Measurements from ENCODE around the gene GLRX5. TPM values are rescaled to one million over a fixed set of nuclear protein-coding genes. Genes with fewer than 3 reads are reported as not detected.

The GLRX5 gene
- total RNA-seq, 1 donor from 2014 or later: 74.1 TPM

- Histone ChIP-seq H3K27ac (ENCODE audit: low read depth, low read length) (no peak overlapping the region), H3K4me3 (ENCODE audit: low read length in 3 of 3) (no peak overlapping the region), H3K27me3 (ENCODE audit: control insufficient read depth in 3 of 3, insufficient read depth in 3 of 3, low read length in 3 of 3) (no peaks in the 10 kb centered on the region), H3K4me1 (ENCODE audit: control insufficient read depth in 3 of 3, insufficient read depth in 3 of 3, low read length in 3 of 3) (peaks cover 50 to 62% (median 51%) of the 10 kb centered on the region in 3 donors), H3K9ac (ENCODE audit: low read depth in 1 of 3, low read length in 3 of 3) (peak overlapping the region in 2 of 3 donors; percentile 34 to 87), H3K9me3 (ENCODE audit: control insufficient read depth in 3 of 3, low read length in 3 of 3) (no peaks in the 10 kb centered on the region), H3K36me3 (ENCODE audit: control insufficient read depth in 3 of 3, insufficient read depth in 3 of 3, low read length in 3 of 3) (peaks cover 0 to 3% (median 3%) of the 10 kb centered on the region in 3 donors)
Measured at GRCh38 chr14:95531969-95532368, 2.9 kb upstream of the GLRX5 start.

GRCh38 chr14:95533391-95533821 is 1.4 kb upstream of the GLRX5 start:
- Histone ChIP-seq H3K4me1 (ENCODE audit: control insufficient read depth in 3 of 3, insufficient read depth in 3 of 3, low read length in 3 of 3) (peaks cover 58 to 65% (median 61%) of the 10 kb centered on the region in 3 donors), H3K9me3 (ENCODE audit: control insufficient read depth in 3 of 3, low read length in 3 of 3) (no peaks in the 10 kb centered on the region), H3K27me3 (ENCODE audit: control insufficient read depth in 3 of 3, insufficient read depth in 3 of 3, low read length in 3 of 3) (no peaks in the 10 kb centered on the region), H3K36me3 (ENCODE audit: control insufficient read depth in 3 of 3, insufficient read depth in 3 of 3, low read length in 3 of 3) (peaks cover 0 to 3% (median 3%) of the 10 kb centered on the region in 3 donors), H3K27ac (ENCODE audit: low read depth, low read length) (peak overlapping the region; percentile 77), H3K9ac (ENCODE audit: low read depth in 1 of 3, low read length in 3 of 3) (peak overlapping the region; percentile 73 to 87 (median 83)), H3K4me3 (ENCODE audit: low read length in 3 of 3) (peak overlapping the region; percentile 76 to 87 (median 85))

GRCh38 chr14:95533822-95534221 is 1.0 kb upstream of the GLRX5 start:
- peak overlapping the region; percentile 73 to 87 (median 83) for H3K9ac ChIP-seq (ENCODE audit: low read depth in 1 of 3, low read length in 3 of 3)
- no peaks in the 10 kb centered on the region for H3K27me3 ChIP-seq (ENCODE audit: control insufficient read depth in 3 of 3, insufficient read depth in 3 of 3, low read length in 3 of 3)
- peak overlapping the region; percentile 77 for H3K27ac ChIP-seq (ENCODE audit: low read depth, low read length)
- H3K36me3 ChIP-seq (ENCODE audit: control insufficient read depth in 3 of 3, insufficient read depth in 3 of 3, low read length in 3 of 3): peaks cover 0 to 3% (median 3%) of the 10 kb centered on the region in 3 donors
- H3K9me3 ChIP-seq (ENCODE audit: control insufficient read depth in 3 of 3, low read length in 3 of 3): no peaks in the 10 kb centered on the region
- peaks cover 62 to 69% (median 65%) of the 10 kb centered on the region in 3 donors for H3K4me1 ChIP-seq (ENCODE audit: control insufficient read depth in 3 of 3, insufficient read depth in 3 of 3, low read length in 3 of 3)
- peak overlapping the region; percentile 76 to 87 (median 85) for H3K4me3 ChIP-seq (ENCODE audit: low read length in 3 of 3)

GRCh38 chr14:95535226-95536021 is 574 bp downstream of the GLRX5 start:
- H3K9me3 ChIP-seq (ENCODE audit: control insufficient read depth in 3 of 3, low read length in 3 of 3): no peaks in the 10 kb centered on the region
- peaks cover 62 to 73% (median 67%) of the 10 kb centered on the region in 3 donors for H3K4me1 ChIP-seq (ENCODE audit: control insufficient read depth in 3 of 3, insufficient read depth in 3 of 3, low read length in 3 of 3)
- peak overlapping the region; percentile 74 for H3K27ac ChIP-seq (ENCODE audit: low read depth, low read length)
- peaks cover 0 to 3% (median 1%) of the 10 kb centered on the region in 3 donors for H3K36me3 ChIP-seq (ENCODE audit: control insufficient read depth in 3 of 3, insufficient read depth in 3 of 3, low read length in 3 of 3)
- H3K9ac ChIP-seq (ENCODE audit: low read depth in 1 of 3, low read length in 3 of 3): peak overlapping the region; percentile 88 to 96 (median 94)
- H3K27me3 ChIP-seq (ENCODE audit: control insufficient read depth in 3 of 3, insufficient read depth in 3 of 3, low read length in 3 of 3): no peaks in the 10 kb centered on the region
- H3K4me3 ChIP-seq (ENCODE audit: low read length in 3 of 3): peak overlapping the region; percentile 91 to 96 (median 93)

GRCh38 chr14:95536036-95536593 is 1.3 kb downstream of the GLRX5 start:
- H3K36me3 ChIP-seq (ENCODE audit: control insufficient read depth in 3 of 3, insufficient read depth in 3 of 3, low read length in 3 of 3): no peaks in the 10 kb centered on the region
- peak overlapping the region; percentile 88 to 96 (median 94) for H3K9ac ChIP-seq (ENCODE audit: low read depth in 1 of 3, low read length in 3 of 3)
- H3K27ac ChIP-seq (ENCODE audit: low read depth, low read length): peak overlapping the region; percentile 74
- peaks cover 60 to 66% (median 62%) of the 10 kb centered on the region in 3 donors for H3K4me1 ChIP-seq (ENCODE audit: control insufficient read depth in 3 of 3, insufficient read depth in 3 of 3, low read length in 3 of 3)
- H3K27me3 ChIP-seq (ENCODE audit: control insufficient read depth in 3 of 3, insufficient read depth in 3 of 3, low read length in 3 of 3): no peaks in the 10 kb centered on the region
- peak overlapping the region; percentile 91 to 96 (median 93) for H3K4me3 ChIP-seq (ENCODE audit: low read length in 3 of 3)
- no peaks in the 10 kb centered on the region for H3K9me3 ChIP-seq (ENCODE audit: control insufficient read depth in 3 of 3, low read length in 3 of 3)

DNA sequence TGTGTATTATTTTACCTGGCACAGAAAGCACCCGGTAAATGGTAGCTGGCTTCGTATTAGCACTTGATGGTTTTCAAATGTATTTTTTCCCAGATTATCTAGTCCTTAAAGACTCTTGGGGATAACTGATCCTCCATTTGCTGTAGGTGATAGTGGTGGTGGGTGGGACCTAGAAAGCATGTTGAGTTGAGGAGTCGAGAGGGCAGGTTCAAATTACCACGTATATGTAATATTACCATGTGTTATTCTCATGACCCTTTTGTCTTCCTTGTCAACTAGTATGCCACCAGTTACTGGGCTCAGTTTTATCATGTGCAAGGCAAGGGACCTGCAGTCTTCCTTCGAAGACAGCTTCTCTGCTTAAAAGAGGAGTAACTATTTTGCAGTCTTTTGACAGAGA is 1.8 kb downstream of the GLRX5 start:
- H3K4me3 ChIP-seq (ENCODE audit: low read length in 3 of 3): peak overlapping the region; percentile 91 to 96 (median 93)
- H3K9me3 ChIP-seq (ENCODE audit: control insufficient read depth in 3 of 3, low read length in 3 of 3): no peaks in the 10 kb centered on the region
- H3K4me1 ChIP-seq (ENCODE audit: control insufficient read depth in 3 of 3, insufficient read depth in 3 of 3, low read length in 3 of 3): peaks cover 57 to 61% (median 59%) of the 10 kb centered on the region in 3 donors
- H3K9ac ChIP-seq (ENCODE audit: low read depth in 1 of 3, low read length in 3 of 3): peak overlapping the region; percentile 88 to 96 (median 94)
- H3K27me3 ChIP-seq (ENCODE audit: control insufficient read depth in 3 of 3, insufficient read depth in 3 of 3, low read length in 3 of 3): no peaks in the 10 kb centered on the region
- no peaks in the 10 kb centered on the region for H3K36me3 ChIP-seq (ENCODE audit: control insufficient read depth in 3 of 3, insufficient read depth in 3 of 3, low read length in 3 of 3)
- peak overlapping the region; percentile 74 for H3K27ac ChIP-seq (ENCODE audit: low read depth, low read length)

- no peaks in the 10 kb centered on the region for H3K36me3 ChIP-seq (ENCODE audit: control insufficient read depth in 3 of 3, insufficient read depth in 3 of 3, low read length in 3 of 3)
- H3K27me3 ChIP-seq (ENCODE audit: control insufficient read depth in 3 of 3, insufficient read depth in 3 of 3, low read length in 3 of 3): no peaks in the 10 kb centered on the region
- H3K4me1 ChIP-seq (ENCODE audit: control insufficient read depth in 3 of 3, insufficient read depth in 3 of 3, low read length in 3 of 3): peaks cover 51 to 54% (median 54%) of the 10 kb centered on the region in 3 donors
- H3K9me3 ChIP-seq (ENCODE audit: control insufficient read depth in 3 of 3, low read length in 3 of 3): no peaks in the 10 kb centered on the region
- H3K9ac ChIP-seq (ENCODE audit: low read depth in 1 of 3, low read length in 3 of 3): peak overlapping the region in 2 of 3 donors; percentile 44 to 96
- peak overlapping the region; percentile 74 for H3K27ac ChIP-seq (ENCODE audit: low read depth, low read length)
- peak overlapping the region; percentile 34 to 96 (median 93) for H3K4me3 ChIP-seq (ENCODE audit: low read length in 3 of 3)
Measured at GRCh38 chr14:95537298-95538089, 2.6 kb downstream of the GLRX5 start.

GRCh38 chr14:95538801-95539509 is 4.1 kb downstream of the GLRX5 start:
- Histone ChIP-seq H3K4me3 (ENCODE audit: low read length in 3 of 3) (peak overlapping the region in 1 of 3 donors; percentile 1), H3K9me3 (ENCODE audit: control insufficient read depth in 3 of 3, low read length in 3 of 3) (no peaks in the 10 kb centered on the region), H3K4me1 (ENCODE audit: control insufficient read depth in 3 of 3, insufficient read depth in 3 of 3, low read length in 3 of 3) (peaks cover 37 to 43% (median 40%) of the 10 kb centered on the region in 3 donors), H3K27ac (ENCODE audit: low read depth, low read length) (peak overlapping the region; percentile 74), H3K36me3 (ENCODE audit: control insufficient read depth in 3 of 3, insufficient read depth in 3 of 3, low read length in 3 of 3) (peaks cover 0 to under 1% (median 0%) of the 10 kb centered on the region in 3 donors), H3K27me3 (ENCODE audit: control insufficient read depth in 3 of 3, insufficient read depth in 3 of 3, low read length in 3 of 3) (no peaks in the 10 kb centered on the region), H3K9ac (ENCODE audit: low read depth in 1 of 3, low read length in 3 of 3) (no peak overlapping the region)

- peaks cover 36 to 44% (median 42%) of the 10 kb centered on the region in 3 donors for H3K4me1 ChIP-seq (ENCODE audit: control insufficient read depth in 3 of 3, insufficient read depth in 3 of 3, low read length in 3 of 3)
- no peak overlapping the region for H3K27ac ChIP-seq (ENCODE audit: low read depth, low read length)
- H3K27me3 ChIP-seq (ENCODE audit: control insufficient read depth in 3 of 3, insufficient read depth in 3 of 3, low read length in 3 of 3): no peaks in the 10 kb centered on the region
- no peaks in the 10 kb centered on the region for H3K9me3 ChIP-seq (ENCODE audit: control insufficient read depth in 3 of 3, low read length in 3 of 3)
- no peak overlapping the region for H3K4me3 ChIP-seq (ENCODE audit: low read length in 3 of 3)
- peaks cover 0 to 8% (median 3%) of the 10 kb centered on the region in 3 donors for H3K36me3 ChIP-seq (ENCODE audit: control insufficient read depth in 3 of 3, insufficient read depth in 3 of 3, low read length in 3 of 3)
- no peak overlapping the region for H3K9ac ChIP-seq (ENCODE audit: low read depth in 1 of 3, low read length in 3 of 3)
Measured at GRCh38 chr14:95540236-95540855, 5.5 kb downstream of the GLRX5 start.

All from skeletal muscle tissue (tissue), 4 donors.